HG02798 (cell line): ENCODE data around the gene MAP7.

ENCODE experiments used
- ATAC-seq: cut with Tn5 transposase; IDR thresholded peaks from one replicate; pipeline ENCODE4 v1.9.1; 2021; ENCODE audit warnings: mild to moderate bottlenecking; ENCODE audit not compliant: unreplicated experiment, poor library complexity

MAP7 gene

GRCh38 chr6:136350914-136351313, 199.3 kb downstream of the MAP7 start:
- ATAC-seq: no peak

GRCh38 chr6:136347847-136348246, 202.4 kb downstream of the MAP7 start:
- no peak for ATAC-seq

DNA sequence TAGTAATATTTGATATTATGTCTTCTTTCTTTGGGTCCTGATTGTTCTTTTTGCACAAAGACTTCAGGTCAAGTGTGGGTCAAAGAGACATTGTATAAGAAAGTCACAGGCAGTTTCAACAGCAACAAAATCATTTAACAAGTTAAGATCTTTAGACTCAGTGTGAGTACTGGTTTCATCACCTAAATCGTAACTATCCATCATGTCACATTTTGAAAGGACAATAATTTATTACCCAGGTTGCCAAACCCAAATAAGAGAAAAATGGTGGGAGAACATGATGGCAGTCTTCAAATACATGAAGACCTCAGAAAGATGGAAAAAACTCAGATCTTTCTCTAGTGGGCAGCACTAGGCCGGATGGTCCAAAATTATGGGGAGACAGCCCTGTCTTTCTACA, 205.1 kb downstream of the MAP7 start:
- ATAC-seq: no peak

DNA sequence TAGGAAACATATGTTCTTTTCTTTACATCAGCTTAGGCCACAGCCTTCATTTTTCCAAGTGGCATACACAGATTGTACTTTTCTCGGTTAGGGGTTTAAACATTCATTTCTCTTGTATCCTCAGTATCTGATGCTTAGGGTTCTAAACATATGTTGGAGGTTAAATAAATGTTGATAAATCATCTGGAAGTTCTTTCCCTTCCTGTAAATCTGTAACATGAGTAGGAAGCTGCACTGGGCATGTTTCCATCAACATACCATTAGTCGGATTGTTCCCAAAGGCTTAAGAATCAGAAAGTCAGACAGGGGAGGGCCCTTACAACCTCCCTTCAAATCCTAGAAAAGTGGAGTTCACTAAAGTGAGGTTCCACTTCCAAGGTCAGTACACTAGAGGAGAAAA, 205.8 kb downstream of the MAP7 start:
- ATAC-seq: no peak

DNA sequence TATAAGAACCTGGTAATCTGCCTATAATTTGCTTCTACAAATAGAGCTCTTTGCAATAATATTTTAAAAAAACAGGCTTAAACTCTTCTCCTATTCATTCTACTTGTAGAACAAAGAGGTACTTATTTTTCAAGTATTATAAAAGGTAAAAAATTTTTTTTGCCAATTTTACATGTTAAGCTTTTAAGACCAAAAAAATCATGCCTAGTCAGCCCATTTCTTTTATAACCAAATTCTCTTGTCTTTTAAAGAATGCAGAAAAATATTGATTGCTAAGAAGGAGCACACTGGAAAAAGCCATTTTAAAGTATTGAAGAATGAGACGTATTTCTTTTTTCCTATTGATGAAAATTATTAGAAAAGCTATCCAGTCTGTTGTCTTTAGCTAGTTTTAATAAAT, 206.5 kb downstream of the MAP7 start:
- ATAC-seq: no peak

DNA sequence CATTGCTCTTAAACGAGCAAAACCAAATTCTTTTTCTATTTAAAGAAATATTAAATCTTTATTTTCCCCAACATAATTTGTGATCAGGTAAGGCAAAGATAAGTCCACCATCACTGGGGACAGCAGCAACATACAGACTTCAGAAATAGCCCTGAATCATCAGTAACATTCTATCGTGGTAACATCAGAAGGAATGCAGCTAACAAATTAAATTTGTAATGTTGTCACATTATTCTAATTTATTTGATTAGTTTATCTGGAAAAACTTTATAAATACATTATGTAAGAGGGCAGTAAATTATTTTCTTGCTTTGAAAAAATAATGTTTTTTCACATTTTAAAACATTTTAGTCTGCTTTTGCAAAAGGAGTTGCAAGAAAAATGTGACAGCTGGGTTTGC, 206.9 kb downstream of the MAP7 start:
- no peak for ATAC-seq

- ATAC-seq: no peak
Measured at GRCh38 chr6:136341967-136342366, 208.3 kb downstream of the MAP7 start.

- ATAC-seq: no peak
Measured at GRCh38 chr6:136341367-136341766, 208.9 kb downstream of the MAP7 start.

DNA sequence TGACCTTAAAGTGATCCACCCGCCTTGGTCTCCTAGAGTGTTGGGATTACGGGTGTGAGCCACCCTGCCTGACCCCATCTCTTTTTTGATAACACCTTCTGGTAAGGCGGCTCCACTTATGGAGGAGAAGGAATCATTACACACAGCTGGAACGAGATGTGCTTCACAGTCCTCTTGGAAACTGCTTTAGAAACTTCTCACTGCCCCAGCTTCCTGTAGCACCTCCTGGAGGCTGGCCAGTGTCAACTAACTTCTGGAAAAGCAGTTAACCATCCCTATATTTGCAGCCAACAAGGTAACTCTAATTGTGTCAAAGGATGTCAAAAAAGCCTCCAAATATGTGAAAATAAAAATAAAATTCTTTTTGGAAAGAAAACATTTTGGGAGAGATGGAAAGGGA, 211.7 kb downstream of the MAP7 start:
- ATAC-seq: no peak

DNA sequence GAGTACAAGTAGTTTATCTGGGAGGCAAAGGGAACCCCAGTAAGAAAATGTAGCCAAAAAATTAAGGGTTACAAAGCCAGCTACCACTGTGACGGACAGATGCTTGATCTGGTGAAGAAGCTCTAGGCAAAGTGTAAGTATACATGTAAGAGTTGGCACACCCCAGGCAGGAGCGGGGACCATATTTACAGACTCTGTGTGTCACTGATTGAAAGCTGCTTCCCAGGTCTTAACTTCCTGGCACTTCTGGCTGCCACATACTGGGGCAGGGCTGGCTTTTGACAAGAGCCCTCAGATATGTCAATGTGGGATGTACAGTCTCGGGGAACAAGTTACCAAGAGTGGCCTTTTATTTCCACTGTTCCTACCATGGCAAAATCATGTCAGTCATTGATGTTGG, 212.6 kb downstream of the MAP7 start:
- no peak for ATAC-seq

- ATAC-seq: no peak
Measured at GRCh38 chr6:136337121-136337520, 213.1 kb downstream of the MAP7 start.

GRCh38 chr6:136335736-136336363, 214.4 kb downstream of the MAP7 start:
- no peak for ATAC-seq

DNA sequence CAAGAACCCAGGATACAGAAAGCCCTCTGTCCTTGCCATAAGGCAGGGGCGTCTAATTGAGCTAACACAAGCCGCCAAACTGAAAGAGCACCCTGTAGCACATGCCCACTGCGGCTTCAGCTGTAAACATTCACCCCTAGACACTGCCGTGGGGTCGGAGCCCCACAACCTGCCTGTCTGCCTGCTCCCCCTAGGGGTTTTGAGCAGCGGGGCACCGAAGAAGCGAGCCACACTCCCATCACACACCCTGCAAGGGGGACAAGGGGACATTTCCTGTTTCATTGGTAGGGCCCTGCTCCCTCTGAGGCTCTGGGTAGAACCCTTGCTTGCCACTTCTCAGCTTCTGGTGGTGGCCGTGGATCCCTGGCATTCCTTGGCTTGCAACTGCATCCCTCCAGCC, 215.4 kb downstream of the MAP7 start:
- ATAC-seq: no peak

- ATAC-seq: no peak
Measured at GRCh38 chr6:136334465-136334846, 215.8 kb downstream of the MAP7 start.

DNA sequence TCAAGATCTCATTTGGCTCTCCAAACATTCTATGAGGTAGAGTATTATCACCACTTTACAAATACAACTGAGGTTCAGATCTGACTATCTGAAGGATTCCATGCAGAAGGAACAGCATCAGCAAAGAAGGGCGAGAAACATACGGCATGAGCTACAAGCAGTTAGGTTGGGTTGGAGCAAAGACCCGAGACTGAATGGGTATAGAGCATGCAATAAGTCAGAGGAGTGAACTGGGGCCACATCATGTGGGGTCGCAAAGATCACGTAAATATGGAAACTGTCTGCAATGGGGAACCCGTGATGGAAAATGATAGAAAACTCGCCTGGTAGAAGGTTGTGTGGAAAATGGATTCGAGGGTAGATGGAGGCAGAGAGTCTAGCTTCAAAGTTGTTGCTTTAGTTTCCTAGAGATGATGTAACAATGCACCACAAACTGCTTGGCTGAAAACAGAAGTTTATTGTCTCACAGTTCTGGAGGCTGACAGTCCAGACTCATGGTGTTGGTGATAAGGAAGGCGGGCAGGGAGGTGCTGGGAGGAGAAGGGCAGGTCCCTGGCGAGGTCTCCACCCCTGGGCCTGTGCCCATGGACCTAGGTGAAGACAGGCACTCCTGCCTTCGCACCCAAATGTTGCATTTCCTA, 216.3 kb downstream of the MAP7 start:
- ATAC-seq: no peak

GRCh38 chr6:136331461-136331860, 218.8 kb downstream of the MAP7 start:
- no peak for ATAC-seq

DNA sequence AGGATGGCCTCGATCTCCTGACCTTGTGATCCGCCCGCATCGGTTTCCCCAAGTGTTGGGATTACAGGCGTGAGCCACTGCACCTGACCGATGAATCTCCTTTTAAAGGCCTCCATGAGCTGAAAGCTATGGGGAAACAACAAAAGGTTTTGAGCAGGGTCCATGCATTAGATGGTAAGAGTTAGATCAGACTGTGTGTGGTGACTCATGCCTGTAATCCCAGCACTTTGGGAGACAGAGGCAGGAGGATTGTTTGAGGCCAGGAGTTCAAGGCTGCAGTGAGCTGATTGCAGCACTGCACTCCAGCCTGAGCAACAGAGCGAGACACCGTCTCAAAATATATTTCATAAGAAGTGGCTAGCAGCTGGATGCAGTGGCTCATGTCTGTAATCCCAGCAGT, 219.6 kb downstream of the MAP7 start:
- ATAC-seq: no peak

DNA sequence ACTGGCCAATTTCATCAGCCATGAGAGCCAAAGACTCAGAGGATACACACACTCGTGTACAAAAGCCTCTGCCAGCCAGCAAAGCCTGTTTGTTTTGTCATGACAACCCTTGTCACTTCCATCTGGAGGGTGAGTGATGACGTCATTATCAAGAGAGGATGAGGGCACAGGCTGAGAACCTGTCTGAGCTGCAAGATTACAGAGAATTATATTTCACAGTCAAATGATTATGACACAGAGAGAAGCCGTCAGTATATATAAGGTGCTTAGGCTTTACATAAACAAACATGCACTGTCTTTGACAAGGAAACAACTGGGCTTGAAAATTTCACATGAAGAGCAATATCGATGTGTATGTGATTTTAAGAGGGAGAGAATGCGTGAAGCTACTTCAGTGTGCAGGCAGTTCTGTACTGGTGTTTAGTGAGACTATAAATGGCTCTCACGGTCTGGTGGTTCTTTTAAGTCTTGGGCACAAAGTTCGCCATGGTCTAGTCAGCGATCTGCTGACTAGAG, 224.1 kb downstream of the MAP7 start:
- ATAC-seq: no peak

- no peak for ATAC-seq
Measured at GRCh38 chr6:136324686-136325380, 225.4 kb downstream of the MAP7 start.

GRCh38 chr6:136323431-136324112, 226.7 kb downstream of the MAP7 start:
- ATAC-seq: no peak

GRCh38 chr6:136319732-136320131, 230.5 kb downstream of the MAP7 start:
- ATAC-seq: no peak
